DND-41 (cell line): ENCODE measurements around the gene POLK.
A peak's percentile ranks its signal among the peaks of the same experiment; 100 is the strongest.

ENCODE experiments used
- ATAC-seq: fragments of 200-7000 bp; cut with Tn5 transposase; 3 replicates; pipeline ENCODE4 v1.9.1; 2021; ENCODE audit warnings: low read depth; ENCODE audit not compliant: insufficient read depth
- DNase-seq: peaks from one replicate; pipeline ENCODE4 v3.0.0-alpha.2; 2020
- H2AFZ ChIP-seq: 2 replicates; pipeline ENCODE4 v1.6.0; 2012; ENCODE audit warnings: low read depth, low read length
- H3K27ac ChIP-seq: 2 replicates; pipeline ENCODE4 v1.5.1; 2012; ENCODE audit warnings: low read length, inconsistent platforms
- H3K27me3 ChIP-seq: fragments of 200-600 bp; sonication (generic); 2 replicates; pipeline ENCODE4 v1.6.0; 2012; ENCODE audit warnings: low read length, mild to moderate bottlenecking, inconsistent platforms; ENCODE audit not compliant: insufficient read depth, poor library complexity
- H3K36me3 ChIP-seq: 2 replicates; pipeline ENCODE4 v1.5.1; 2012; ENCODE audit warnings: low read length, inconsistent platforms; ENCODE audit not compliant: insufficient read depth
- H3K4me1 ChIP-seq: 2 replicates; pipeline ENCODE4 v1.5.1; 2012; ENCODE audit warnings: mild to moderate bottlenecking, low read length; ENCODE audit not compliant: insufficient read depth
- H3K4me2 ChIP-seq: 2 replicates; pipeline ENCODE4 v1.6.0; 2012; ENCODE audit warnings: mild to moderate bottlenecking, moderate library complexity, low read length, inconsistent platforms; ENCODE audit not compliant: insufficient read depth
- H3K4me3 ChIP-seq, 2 experiments: fragments of 200-600 bp in 1 of 2; shearing (Covaris generic) in 1 of 2; 2 replicates each; pipeline ENCODE4 v1.5.1; 2012 to 2016; ENCODE audit warnings: inconsistent platforms in 2 of 2, low read length in 2 of 2, mild to moderate bottlenecking in 2 of 2, low read depth in 1 of 2, moderate library complexity in 1 of 2
- H3K79me2 ChIP-seq: 2 replicates; pipeline ENCODE4 v1.6.0; 2012; ENCODE audit warnings: low read length, inconsistent platforms; ENCODE audit not compliant: insufficient read depth
- H3K9ac ChIP-seq: 2 replicates; pipeline ENCODE4 v1.6.0; 2012; ENCODE audit warnings: low read depth, mild to moderate bottlenecking, inconsistent platforms, low read length, moderate library complexity
- H3K9me3 ChIP-seq: 2 replicates; pipeline ENCODE4 v1.5.1; 2012; ENCODE audit warnings: low read length, moderate library complexity, mild to moderate bottlenecking, inconsistent platforms; ENCODE audit not compliant: insufficient read depth, severe bottlenecking
- H4K20me1 ChIP-seq: 2 replicates; pipeline ENCODE4 v1.6.0; 2012; ENCODE audit warnings: low read length; ENCODE audit not compliant: insufficient read depth
- CTCF ChIP-seq: IDR thresholded peaks from 2 replicates; pipeline ENCODE4 v1.5.1; 2012; ENCODE audit warnings: borderline replicate concordance, low read length, moderate library complexity, mild to moderate bottlenecking; ENCODE audit not compliant: poor library complexity, severe bottlenecking; ENCODE audit errors: extremely low read depth
- EZH2 ChIP-seq: IDR thresholded peaks from 3 replicates; pipeline ENCODE4 v1.6.1; 2012; ENCODE audit warnings: borderline replicate concordance, low read depth, mild to moderate bottlenecking, moderate library complexity, low read length, inconsistent platforms; ENCODE audit not compliant: severe bottlenecking

Gene POLK

DNA sequence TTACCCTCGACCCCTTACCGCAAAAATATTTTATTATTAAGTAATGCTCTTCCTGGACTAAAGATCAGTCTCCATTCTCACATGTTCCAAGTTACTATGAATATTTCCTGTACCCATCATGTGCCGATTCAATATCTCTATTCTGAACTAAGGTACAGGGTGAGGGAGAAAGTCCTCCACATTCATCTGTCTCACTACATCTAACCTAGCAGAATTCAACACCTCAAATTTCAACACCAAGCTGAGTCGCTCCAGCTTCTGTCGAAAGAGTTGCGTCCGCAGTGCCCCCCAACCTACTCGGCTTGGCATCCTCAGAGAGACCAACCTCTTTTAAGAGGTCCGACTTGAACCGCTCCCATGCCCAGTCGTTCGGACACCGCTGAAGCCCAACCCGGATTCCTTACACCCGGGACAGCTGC, 1.3 kb upstream of the POLK start:
- H3K27me3 ChIP-seq = no peaks in the 10 kb centered on the region
- peak overlapping the region; percentile 83 for H3K9ac ChIP-seq
- H4K20me1 ChIP-seq = no peaks in the 10 kb centered on the region; the same call in 1 of the 2 replicates
- no peak for DNase-seq
- H3K36me3 ChIP-seq = peaks cover 3% of the 10 kb centered on the region
- peak overlapping the region; percentile 86 for H3K4me2 ChIP-seq
- no peak for ATAC-seq
- peaks cover 48% of the 10 kb centered on the region for H3K4me1 ChIP-seq
- peak overlapping the region; percentile 90 to 98; a peak in 3 of 4 replicates for H3K4me3 ChIP-seq
- no peaks in the 10 kb centered on the region for H3K9me3 ChIP-seq
- TF ChIP-seq EZH2 = no peak
- TF ChIP-seq CTCF = no peak
- peaks cover 96% of the 10 kb centered on the region for H3K79me2 ChIP-seq
- H3K27ac ChIP-seq = peak overlapping the region; percentile 82
- H2AFZ ChIP-seq = peak overlapping the region; percentile 98

- H3K4me2 ChIP-seq = peak overlapping the region; percentile 86
- H3K9me3 ChIP-seq = no peaks in the 10 kb centered on the region
- DNase-seq = peak; percentile 45
- H3K79me2 ChIP-seq = peaks cover 97% of the 10 kb centered on the region
- H3K4me3 ChIP-seq = peak overlapping the region; percentile 90 to 98
- peak overlapping the region; percentile 98 for H2AFZ ChIP-seq
- H3K9ac ChIP-seq = peak overlapping the region; percentile 83
- ATAC-seq = peak; percentile 49
- H3K27ac ChIP-seq = peak overlapping the region; percentile 82
- no peaks in the 10 kb centered on the region for H3K27me3 ChIP-seq
- TF ChIP-seq EZH2 = no peak
- TF ChIP-seq CTCF = no peak
- no peaks in the 10 kb centered on the region; the same call in 1 of the 2 replicates for H4K20me1 ChIP-seq
- no peaks in the 10 kb centered on the region; the same call in 1 of the 2 replicates for H3K36me3 ChIP-seq
- peaks cover 49% of the 10 kb centered on the region for H3K4me1 ChIP-seq
Measured at GRCh38 chr5:75510836-75511434, 756 bp upstream of the POLK start.

- Histone ChIP-seq H3K4me2 (peak overlapping the region; percentile 83), H3K4me3 (peak overlapping the region; percentile 90 to 98), H3K4me1 (peaks cover 46% of the 10 kb centered on the region), H3K79me2 (peaks cover 97% of the 10 kb centered on the region), H3K27me3 (no peaks in the 10 kb centered on the region), H3K27ac (peak overlapping the region; percentile 96), H2AFZ (peak overlapping the region; percentile 83), H3K36me3 (no peaks in the 10 kb centered on the region; the same call in 1 of the 2 replicates), H3K9me3 (no peaks in the 10 kb centered on the region), H4K20me1 (no peaks in the 10 kb centered on the region; the same call in 1 of the 2 replicates), H3K9ac (peak overlapping the region; percentile 78)
- no peak for TF ChIP-seq EZH2
- no peak for TF ChIP-seq CTCF
- ATAC-seq (no peak), DNase-seq (no peak)
Measured at GRCh38 chr5:75512383-75513074, 838 bp downstream of the POLK start.
